HCT116 (cell line): Measurements from ENCODE around the gene CPZ.

Experiments used
- CEBPB ChIP-seq: IDR thresholded peaks from 2 replicates; pipeline ENCODE4 v1.6.1; 2012; ENCODE audit warnings: low read depth
- CTCF ChIP-seq, 3 experiments: fragments of 200-600 bp in 1 of 3; sonication (generic) in 1 of 3; IDR thresholded peaks in 2 of 3; conservative IDR thresholded peaks in 1 of 3; 2 replicates each; pipeline ENCODE4 v1.5.1; 2012 to 2017; ENCODE audit warnings: low read depth in 2 of 3, low read length in 2 of 3, antibody characterized with exemption in 1 of 3, borderline replicate concordance in 1 of 3, control low read depth in 1 of 3, mild to moderate bottlenecking in 1 of 3, mixed read lengths in 1 of 3, mixed run types in 1 of 3, moderate library complexity in 1 of 3; ENCODE audit not compliant: insufficient read depth in 1 of 3
- EZH2 ChIP-seq: fragments of 200-600 bp; sonication (generic); IDR thresholded peaks from 2 replicates; pipeline ENCODE4 v1.6.1; 2017; ENCODE audit warnings: antibody characterized with exemption, mixed run types
- EZH2phosphoT487 ChIP-seq: fragments of 200-600 bp; IDR thresholded peaks from 2 replicates; pipeline ENCODE4 v1.6.1; 2018; ENCODE audit warnings: antibody characterized with exemption, borderline replicate concordance
- FOSL1 ChIP-seq: IDR thresholded peaks from 2 replicates; pipeline ENCODE4 v1.6.1; 2012; ENCODE audit warnings: low read depth
- JUND ChIP-seq: IDR thresholded peaks from 2 replicates; pipeline ENCODE4 v1.6.1; 2012
- POLR2A ChIP-seq: IDR thresholded peaks from 2 replicates; pipeline ENCODE4 v1.7.0; 2011; ENCODE audit warnings: borderline replicate concordance; ENCODE audit not compliant: insufficient read depth, insufficient read length; ENCODE audit errors: extremely low read depth
- SRF ChIP-seq: IDR thresholded peaks from 2 replicates; pipeline ENCODE4 v1.6.1; 2012; ENCODE audit warnings: low read depth
- TCF7L2 ChIP-seq: IDR thresholded peaks from 2 replicates; pipeline ENCODE4 v1.7.0; 2011; ENCODE audit warnings: borderline replicate concordance, inconsistent platforms; ENCODE audit not compliant: insufficient read depth, insufficient read length; ENCODE audit errors: extremely low read depth
- ZFX ChIP-seq: fragments of 450-650 bp; IDR thresholded peaks from 2 replicates; pipeline ENCODE4 v1.6.1; 2017
- TF ChIP-seq, protein P1 (sequence below): IDR thresholded peaks from 2 replicates; pipeline ENCODE4 v1.6.1; 2011; ENCODE audit warnings: mild to moderate bottlenecking, low read length, moderate library complexity; ENCODE audit not compliant: insufficient replicate concordance; ENCODE audit errors: extremely low read depth

DNA sequence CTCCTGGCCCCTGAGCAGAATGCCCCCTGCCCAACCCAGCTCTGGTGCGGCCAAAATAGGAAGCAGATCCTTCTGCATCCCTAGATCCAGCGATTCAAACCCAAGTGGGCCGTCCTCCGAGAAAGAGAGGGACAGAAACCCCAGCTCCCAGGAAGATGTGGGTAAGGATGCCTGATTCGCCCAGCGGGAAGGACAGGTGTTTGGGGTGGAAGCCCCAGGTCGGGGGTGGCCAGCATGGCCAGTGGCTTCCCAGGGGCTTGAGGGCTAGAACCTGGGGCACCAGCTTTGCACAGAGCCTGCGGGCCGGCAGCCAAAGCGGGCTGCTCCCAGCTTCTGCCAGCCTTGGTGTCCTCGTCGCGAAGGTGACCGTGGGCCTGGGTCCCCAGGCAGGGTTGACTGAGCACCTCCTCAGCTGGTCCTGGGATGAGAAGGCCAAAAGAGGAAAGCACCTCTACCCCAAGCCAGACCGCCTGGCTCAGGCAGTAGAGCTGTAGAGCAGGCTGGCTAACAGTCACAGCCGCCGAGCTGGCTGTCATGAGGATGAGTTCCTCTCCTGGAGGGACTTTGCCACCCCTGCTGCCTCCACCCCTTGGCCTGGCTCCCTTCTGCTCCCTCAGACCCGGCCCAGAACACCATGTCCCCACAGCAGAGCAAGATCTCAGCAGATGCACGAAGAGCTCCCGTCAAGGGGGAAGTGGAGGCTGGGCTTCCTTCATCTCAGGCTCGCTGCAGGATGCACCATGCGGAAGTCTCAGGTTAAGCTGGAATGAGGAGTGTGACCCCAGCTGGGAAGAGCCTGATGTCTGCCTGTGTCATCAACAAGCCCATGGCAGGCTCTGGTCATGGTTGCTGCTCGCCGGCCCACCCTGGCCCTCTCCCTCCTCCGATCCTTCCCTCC lies 59.9 kb downstream of the CPZ start:
- TF ChIP-seq EZH2 (no peak), POLR2A (no peak), FOSL1 (no peak), CTCF (IDR thresholded peaks at IDR 0.05 in 2 of 3, conservative IDR thresholded peaks at IDR 0.05 in 1 of 3; ENCODE audit: borderline replicate concordance in 1 of 3, insufficient read depth in 1 of 3, low read depth in 2 of 3, low read length in 2 of 3) (no peak), SRF (no peak), JUND (no peak), EZH2phosphoT487 (no peak), CEBPB (no peak), TCF7L2 (no peak), ZFX (no peak)
- TF ChIP-seq, protein P1, sequence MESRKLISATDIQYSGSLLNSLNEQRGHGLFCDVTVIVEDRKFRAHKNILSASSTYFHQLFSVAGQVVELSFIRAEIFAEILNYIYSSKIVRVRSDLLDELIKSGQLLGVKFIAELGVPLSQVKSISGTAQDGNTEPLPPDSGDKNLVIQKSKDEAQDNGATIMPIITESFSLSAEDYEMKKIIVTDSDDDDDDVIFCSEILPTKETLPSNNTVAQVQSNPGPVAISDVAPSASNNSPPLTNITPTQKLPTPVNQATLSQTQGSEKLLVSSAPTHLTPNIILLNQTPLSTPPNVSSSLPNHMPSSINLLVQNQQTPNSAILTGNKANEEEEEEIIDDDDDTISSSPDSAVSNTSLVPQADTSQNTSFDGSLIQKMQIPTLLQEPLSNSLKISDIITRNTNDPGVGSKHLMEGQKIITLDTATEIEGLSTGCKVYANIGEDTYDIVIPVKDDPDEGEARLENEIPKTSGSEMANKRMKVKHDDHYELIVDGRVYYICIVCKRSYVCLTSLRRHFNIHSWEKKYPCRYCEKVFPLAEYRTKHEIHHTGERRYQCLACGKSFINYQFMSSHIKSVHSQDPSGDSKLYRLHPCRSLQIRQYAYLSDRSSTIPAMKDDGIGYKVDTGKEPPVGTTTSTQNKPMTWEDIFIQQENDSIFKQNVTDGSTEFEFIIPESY: no peak
